AG09319 (cell line): ENCODE data around the gene SCN4A.

Experiments
- DNase-seq: peaks from one replicate; pipeline ENCODE4 v3.0.0-alpha.2; 2010; ENCODE audit warnings: low read depth; ENCODE audit errors: extremely low read depth
- TF ChIP-seq, protein P1 (sequence below): IDR thresholded peaks from 2 replicates; pipeline ENCODE4 v1.5.1; 2011; ENCODE audit warnings: low read depth, mild to moderate bottlenecking, inconsistent platforms, low read length, moderate library complexity

SCN4A gene

DNA sequence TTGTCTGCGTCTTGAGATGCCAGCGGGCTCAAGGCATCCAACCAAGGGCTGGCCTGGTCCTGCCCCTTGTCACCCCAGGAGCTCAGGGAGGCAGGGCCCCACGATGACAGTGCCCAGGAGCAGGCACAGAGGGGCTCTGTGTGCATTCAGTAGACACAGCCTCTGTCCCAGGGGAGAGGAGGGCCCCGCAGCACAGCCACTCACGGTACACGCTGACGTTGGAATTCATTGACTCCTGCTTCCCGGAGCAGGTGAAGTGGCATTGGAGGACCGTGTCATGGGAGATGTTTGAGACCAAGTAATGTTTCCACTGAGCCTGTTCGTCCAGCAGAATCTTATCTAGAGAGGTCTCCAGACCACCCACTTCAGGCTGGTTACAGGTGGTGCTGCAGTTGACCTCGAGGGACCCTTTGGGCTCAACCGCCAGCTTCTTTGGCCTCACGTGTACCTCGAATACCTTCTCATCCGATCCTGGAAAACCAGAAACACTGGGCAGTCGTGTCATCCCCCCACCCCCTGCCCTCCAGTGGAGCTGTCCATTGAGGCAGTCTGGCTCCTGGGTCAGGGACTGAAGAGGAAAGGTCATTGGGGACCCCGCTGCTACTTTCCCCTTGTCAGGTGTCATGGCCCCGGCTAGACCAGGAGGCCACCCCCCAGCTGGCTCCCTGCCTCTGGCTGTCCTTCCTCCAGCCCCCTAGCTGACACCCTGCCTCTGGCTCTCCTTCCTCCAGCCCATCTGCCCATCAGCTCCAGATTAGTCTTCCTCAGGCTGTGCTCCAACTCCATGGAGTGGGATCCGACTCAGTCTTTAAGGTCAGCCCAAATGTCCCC lies 32.4 kb upstream of the SCN4A start:
- no peak for DNase-seq
- TF ChIP-seq, protein P1, sequence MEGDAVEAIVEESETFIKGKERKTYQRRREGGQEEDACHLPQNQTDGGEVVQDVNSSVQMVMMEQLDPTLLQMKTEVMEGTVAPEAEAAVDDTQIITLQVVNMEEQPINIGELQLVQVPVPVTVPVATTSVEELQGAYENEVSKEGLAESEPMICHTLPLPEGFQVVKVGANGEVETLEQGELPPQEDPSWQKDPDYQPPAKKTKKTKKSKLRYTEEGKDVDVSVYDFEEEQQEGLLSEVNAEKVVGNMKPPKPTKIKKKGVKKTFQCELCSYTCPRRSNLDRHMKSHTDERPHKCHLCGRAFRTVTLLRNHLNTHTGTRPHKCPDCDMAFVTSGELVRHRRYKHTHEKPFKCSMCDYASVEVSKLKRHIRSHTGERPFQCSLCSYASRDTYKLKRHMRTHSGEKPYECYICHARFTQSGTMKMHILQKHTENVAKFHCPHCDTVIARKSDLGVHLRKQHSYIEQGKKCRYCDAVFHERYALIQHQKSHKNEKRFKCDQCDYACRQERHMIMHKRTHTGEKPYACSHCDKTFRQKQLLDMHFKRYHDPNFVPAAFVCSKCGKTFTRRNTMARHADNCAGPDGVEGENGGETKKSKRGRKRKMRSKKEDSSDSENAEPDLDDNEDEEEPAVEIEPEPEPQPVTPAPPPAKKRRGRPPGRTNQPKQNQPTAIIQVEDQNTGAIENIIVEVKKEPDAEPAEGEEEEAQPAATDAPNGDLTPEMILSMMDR: no peak

DNA sequence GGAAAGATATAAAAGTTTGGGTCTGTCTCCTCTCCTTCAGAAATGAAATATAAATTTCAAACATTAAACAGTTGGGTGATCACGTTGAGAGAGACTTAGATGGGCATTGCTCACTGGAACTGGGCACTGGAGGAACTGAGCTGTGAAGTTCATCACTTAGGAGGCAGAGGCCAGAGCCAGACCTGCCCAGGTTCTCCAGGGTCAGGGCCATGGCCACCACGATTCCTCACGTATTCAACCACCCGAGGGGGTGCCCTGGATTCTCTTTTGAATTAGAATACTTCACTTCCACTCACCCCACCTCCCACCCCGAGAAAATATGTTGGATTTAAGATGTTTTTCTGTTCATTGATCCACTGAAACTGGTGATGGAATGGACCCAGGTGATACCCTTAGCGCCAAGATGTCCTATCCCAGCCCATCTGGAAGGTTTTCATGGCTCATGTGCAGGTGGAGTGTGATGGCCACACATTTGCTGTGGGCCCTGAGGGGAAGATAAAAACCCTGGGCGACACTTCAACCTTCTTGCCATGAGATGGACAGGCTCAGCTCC lies 31.6 kb upstream of the SCN4A start:
- TF ChIP-seq, protein P1: no peak
- no peak for DNase-seq

GRCh38 chr17:64003526-64004121 lies 30.9 kb upstream of the SCN4A start:
- TF ChIP-seq, protein P1: no peak
- no peak for DNase-seq

DNA sequence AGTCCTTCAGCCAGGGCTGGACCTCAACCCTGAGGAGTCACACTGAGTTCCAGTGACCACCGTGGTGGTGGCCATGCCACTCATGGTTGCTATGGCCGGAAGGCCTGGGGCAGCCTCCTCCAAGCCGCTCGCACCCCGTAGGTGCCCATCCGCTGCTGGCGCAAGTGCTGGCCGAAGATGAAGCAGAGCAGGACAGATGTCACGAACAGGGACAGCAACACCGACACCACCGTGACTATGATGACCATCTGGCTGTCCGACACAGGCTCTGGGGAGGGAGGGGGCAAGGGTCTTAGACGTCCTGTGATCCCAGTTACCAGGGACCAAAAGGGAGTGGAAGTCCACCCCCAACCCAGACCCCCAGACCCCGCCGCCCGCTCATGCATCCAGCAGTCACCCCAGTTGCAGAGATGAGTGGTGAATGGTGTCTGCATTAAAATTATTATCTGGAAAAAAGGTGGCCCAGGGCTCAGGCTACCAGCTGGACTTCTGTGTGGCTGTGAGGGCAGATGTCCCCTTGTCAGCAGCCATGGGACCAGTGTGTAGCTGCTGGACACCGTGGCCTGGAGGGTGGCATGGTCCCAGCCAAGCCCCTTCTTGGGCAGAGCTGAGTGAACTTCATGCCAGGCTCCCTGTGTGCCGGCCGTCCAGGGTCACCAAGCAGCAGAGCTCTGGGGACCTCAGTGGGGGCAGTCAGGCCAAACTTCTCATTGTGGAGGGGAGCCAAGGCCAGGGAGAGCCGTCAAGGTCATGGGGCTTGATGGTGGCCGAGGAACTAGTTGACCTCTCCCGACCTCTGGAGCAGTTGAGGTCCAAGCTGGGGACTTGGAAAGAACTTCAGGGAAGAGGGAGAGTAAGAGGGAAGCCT lies 30.2 kb upstream of the SCN4A start:
- TF ChIP-seq, protein P1: no peak
- no peak for DNase-seq

- no peak for DNase-seq
- TF ChIP-seq, protein P1: no peak
These were observed 29.2 kb upstream of the SCN4A start for GRCh38 chr17:64001763-64002529.

DNA sequence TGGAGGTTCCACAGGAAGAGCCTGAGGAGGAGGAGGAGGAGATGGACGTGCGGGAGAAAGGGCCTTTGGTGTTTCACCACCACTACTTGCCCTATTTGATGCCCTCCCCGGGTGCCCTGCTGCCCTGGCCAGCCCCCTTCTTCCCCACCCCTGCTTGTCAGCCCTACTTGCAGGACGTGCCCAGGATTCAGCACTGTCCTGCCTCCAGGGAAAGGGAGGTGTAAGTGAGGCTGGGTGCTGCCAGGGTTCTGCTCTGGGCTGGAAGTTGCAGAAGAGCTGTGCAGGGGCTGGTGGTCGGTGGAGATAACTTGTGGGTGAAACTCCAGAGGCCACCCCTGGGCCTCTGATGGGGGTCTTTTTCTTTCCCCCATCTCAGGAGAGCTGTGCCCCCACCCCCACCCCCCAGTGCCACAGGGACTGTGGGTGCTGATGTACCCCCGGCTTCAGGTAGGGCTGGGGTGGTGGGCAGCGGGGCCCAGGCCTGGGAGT lies 28.4 kb upstream of the SCN4A start:
- TF ChIP-seq, protein P1: no peak
- no peak for DNase-seq
